HL-60/S4 treated with retinoic acid at 250 ng/mL for 4 days and 3 days (cell line): ENCODE data around the gene NFIX.

Source experiments
- in situ Hi-C: fragments of 300-500 bp; cut with MboI; formaldehyde crosslinking; loops from 2 replicates; pipeline ENCODE4 v1.7.0; 2022; ENCODE audit warnings: low sequenced_read_pairs

NFIX gene

DNA sequence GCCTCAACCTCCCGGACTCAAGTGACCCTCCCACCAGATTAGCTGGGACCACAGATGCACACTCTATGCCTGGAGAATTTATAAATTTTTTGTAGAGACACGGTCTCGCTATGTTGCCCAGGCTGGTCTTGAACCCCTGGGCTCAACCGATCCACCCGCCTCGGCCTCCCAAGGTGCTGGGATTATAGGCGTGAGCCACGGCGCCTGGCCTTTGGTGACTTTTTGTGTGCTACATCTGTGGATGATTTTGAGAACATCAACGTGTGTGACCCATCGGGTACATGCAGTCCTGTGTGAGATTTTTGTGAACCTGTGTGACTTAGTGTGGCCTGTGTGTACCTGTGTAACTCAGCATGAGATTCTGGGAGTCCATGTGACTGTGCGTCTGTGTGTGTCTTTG lies 8.5 kb upstream of the NFIX start:
- in situ Hi-C loops, result no loop called here

DNA sequence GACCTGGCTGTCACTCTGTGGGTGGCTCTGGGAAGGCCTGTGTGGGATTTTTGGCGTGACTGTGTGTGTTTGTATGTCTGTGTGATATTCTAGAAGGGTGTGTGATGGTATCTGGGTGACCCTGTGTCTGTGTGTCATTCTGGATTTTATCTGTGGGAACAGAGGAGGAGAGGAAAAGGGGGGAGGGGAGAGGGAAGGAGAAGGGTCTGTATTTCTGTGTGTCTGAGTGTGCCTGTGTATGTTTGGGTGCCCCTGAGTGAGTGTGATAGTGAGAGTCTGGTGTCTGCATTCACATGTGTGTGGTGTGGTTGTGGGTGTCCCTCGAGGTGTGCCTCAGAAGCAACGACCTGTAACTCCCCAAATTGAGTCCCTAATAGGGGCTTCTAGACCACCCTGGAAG lies 8.1 kb upstream of the NFIX start:
- in situ Hi-C loops, result no loop called here

DNA sequence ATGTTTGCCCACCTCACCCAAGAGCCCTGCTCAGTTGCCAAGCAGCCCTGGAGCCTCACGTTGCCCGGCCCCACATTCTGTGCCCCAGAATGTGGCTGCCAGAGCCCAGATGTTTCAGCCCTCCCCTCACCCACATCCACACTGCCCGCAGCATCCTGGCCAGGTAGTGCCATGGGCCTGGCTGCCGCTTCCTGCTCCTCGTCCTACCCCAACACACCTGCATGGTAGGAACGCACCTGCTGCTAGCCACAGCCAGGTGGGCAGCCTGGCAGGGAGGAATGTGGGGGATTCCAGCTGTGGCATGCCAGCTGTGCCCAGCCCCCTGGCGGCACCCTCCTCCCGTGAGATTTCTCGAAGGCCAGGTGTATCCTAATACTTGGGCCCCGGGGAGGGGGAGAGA lies 7.5 kb upstream of the NFIX start:
- in situ Hi-C loops, result no loop called here

DNA sequence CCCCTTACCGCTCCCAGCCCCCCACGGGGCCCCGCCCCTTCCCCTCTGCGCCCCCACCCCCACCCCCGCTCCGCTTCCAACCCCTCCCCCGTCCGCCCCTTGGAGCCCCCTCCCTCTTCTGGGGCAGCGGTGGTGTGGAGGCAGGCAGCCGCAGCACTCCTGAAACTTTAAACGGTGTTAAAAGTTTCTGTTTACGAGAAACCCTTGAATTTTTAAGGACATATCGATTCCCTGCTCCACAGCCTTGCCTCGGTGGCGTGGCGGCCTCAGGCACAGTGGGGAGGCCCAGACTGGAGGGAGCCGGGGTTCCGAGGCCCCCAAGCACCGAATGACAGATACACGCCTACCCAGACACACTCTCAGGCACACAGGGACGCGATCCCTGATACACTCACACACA lies 4.8 kb upstream of the NFIX start:
- in situ Hi-C loops, result no loop called here

DNA sequence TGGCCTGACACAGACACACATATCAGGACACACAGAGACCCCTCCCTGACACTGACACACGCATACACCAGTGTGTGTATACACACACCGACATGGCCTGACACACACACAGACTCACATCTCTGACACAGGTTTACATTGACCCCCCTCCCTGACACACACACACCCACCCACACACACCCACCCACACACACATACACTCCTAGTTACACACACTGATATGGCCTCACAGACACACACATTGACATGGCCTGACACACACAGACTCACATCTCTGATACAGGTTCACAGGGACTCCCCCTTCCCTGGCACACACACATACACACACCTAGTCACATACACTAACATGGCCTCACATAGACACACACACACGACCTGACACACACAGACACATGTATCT lies 4.4 kb upstream of the NFIX start:
- in situ Hi-C loops, result no loop called here

DNA sequence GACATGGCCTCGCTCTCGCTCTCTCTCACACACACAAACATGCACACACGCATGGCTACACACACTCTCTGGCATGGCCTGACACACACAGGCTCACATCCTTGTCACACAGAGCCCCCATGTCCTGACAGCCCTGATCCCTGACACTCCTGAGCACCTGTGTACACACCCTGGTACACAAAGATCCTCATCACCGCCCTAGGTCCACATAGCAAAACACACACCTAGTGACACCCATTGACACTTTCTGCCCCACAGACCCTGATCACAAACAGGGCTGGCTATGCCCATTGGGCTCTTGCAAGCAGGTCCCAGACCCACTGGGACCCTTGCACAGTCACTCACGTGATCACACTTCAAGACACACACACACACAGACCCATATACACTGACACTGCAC lies 4.0 kb upstream of the NFIX start:
- in situ Hi-C loops, result no loop called here

DNA sequence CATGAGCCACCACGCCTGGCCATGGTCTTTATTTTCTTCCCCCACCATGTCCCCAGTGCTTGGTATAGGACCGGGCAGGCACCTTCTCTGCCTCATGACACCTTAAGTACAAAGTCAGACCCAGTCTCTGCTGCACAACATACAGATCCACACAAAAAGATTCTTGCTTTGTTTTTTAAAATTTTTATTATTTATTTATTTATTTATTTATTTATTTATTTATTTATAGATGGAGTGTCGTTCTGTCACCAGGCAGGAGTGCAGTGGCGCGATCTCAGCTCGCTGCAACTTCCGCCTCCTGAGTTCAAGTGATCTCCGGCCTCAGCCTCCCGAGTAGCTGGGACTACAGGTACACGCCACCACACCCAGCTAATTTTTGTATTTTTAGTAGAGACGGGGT lies 2.5 kb upstream of the NFIX start:
- in situ Hi-C loops, result no loop called here

DNA sequence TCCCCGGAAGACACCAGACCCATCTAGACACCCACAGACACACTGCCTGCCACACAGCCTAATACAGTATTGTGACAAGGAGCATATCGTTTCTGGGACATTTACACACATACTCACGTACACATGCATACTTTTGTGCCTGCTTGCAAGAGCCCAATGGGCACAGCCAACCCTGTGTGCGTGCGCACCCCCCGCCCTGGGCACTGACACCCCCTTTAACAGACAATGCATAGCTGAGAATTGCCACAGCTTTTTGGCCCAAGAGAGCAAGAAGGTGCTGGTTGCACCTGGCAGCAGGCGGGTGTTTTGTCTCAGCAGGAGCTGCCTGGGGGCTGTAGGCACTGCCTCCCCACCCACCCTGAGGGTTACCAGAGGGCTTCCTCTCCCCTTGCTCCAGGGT lies 1.7 kb upstream of the NFIX start:
- in situ Hi-C loops, result no loop called here

DNA sequence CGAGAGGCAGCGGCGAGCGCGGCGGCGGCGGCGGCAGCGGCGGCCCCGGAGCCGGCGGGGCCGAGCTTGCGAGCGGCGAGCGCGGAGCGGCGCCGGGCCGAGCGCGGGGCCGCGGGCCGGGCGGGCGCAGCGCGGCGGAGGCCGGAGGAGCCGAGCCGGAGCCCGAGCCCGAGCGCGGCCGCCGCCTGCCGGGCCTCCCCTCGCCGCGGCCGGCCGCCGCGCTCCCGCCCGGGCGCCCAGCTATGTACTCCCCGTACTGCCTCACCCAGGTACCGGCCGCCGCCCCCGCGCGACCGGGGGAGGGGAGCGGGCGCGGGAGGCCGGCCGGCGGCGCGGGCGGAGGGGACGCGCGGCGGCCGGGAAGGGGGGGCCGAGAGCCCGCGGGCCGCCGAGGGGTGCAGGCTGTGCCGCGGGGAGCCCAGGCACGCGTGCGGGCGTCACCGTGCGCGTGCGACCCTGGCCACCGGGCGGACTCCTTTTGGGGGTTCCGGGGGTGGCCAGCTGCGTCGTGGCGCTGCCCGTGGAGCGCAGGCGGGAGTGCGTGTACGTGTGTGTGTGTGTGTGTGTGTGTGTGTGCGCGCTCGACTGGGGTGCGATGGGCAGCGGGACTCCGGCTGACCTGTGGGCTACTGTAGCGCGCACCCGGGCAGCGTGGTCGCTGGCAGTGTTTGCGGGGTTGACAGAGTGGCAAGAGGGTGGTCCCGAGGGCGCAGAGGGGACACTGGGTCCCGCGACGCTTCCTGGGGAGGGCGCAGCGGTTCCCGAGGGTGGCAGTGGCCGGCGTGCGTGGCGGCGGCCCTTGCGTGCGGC lies 526 bp downstream of the NFIX start:
- in situ Hi-C loops, result no loop called here

DNA sequence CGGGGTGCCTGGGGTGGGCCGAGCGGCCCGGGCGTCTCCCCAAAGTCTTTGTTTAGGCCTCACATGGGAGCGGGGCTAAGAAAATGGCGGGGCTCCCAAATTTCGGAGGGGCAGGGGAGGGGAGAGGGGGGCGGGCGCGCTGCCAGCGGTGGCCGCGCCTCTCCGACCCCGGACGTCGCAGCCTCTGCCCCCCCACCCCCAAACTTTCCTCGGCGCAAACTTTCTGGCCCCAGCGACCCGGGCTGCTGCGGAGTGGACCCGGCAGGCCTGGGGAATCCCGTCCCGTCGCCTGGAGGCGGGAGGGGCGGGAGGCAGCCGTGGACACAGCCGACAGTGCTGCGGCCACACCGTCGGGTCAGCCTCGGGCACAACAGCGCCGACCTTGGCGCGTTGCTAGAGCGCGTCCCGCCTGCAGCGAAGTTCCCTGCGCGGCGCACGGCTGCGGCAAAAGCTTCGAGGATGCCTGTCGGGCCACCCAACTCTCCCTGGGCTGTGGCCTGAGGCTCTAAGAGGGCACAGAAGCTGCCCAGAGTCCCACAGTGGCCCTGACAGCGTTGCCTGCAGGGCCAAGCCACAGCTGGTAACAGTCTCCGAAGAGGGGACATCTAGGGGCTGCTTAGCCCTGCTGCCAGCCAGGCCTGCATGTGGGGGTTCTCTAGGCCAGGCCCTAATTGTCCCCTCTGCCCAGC lies 1.3 kb downstream of the NFIX start:
- in situ Hi-C loops, result no loop called here

DNA sequence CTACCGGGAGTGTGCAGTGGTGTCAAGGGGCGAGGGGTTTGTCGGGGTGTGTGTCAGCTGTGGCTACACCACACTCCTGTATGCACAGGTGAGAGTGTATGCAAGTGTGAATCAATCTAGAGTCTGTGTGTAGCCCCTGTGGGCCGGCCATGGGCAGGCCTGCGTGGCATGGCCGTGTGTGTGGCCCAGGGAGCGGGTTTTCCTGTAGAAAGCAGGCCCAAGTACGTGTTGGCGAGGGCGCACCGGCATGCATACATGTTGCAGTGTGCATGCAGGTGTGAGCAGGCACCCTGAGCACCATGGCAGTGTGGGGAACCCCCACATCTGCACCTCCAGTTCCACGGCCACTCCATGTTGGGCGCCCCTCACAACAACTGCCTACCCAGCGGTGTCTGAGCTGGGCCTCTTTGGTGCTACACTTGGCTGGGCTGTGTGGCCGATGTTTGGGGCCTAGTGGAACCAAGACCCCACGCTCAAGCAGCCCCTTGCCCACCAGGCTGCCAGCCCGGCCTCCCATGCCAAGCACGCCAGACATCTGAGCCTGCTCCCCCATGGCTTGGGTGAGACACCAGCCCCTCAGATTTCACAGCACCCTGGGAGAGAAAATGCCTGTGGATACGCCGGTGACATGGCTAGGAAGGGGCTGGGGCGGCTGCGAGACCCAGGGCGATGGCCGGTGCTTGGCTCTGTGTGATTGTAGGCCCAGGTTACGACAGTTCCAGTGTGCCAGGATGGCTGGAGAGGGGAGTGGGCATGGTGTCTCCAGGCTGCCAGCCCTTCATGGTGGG lies 2.1 kb downstream of the NFIX start:
- in situ Hi-C loops, result no loop called here

DNA sequence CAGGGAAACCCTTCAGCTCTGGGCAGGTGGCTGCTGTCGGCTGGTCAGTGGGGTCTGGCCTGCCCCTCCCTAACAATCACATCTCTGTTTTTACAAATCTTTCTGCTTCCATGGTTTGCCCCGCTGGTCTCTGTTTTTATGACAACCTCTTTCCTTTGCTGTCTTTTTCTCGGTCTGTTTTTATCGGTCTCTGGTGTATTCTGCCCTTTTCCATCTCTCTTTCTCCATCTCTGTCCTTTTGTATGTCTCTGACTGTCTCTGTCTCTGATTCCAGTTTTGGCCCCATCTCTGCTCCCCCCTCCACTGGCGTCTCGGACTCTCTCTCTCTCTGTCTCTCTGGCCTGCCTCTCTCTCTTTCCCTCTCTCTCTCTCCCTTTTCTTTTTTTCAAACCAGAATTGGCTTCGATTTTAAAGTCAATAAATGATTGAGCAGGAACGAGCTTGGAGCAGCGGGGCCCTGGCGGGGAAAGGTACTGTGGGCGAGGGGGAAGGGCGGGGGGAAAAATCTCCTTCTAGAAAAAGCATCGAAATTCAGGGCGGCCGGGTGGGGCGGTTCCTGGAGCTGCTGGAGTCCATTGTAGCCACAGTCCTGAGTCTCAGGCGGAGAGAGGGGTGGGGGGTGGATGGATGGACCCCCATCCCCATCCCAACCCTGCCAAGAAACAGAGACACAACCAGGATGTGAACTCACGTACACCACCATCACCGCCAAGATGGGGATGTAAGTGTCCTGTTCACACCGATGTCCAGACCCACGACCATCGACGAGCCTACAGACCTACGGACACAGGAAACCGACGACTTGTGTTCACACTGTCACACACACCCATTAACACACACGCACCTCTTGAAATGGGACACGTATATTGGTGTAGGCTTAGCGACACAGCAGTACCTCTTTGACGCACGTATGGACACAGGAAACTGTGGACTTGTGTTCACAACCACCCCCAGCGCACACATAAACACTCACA lies 3.0 kb downstream of the NFIX start:
- in situ Hi-C loops, result no loop called here

DNA sequence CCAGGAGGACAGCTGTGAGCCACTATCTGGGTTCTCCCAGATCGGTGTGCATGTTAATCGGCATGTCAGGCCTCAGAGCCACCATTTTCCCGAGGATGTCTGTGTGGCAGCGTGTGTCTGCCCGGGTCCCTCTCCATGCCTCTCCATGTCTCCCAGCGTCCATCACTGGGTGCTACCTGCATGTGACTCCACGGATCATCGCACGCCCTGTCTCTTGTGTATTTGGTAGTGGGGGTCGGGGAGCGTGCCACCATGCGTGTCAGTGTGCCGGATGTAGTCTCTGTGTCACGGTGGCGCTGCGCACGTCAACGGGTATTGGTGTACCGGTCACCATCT lies 5.9 kb downstream of the NFIX start:
- in situ Hi-C loops, result no loop called here

DNA sequence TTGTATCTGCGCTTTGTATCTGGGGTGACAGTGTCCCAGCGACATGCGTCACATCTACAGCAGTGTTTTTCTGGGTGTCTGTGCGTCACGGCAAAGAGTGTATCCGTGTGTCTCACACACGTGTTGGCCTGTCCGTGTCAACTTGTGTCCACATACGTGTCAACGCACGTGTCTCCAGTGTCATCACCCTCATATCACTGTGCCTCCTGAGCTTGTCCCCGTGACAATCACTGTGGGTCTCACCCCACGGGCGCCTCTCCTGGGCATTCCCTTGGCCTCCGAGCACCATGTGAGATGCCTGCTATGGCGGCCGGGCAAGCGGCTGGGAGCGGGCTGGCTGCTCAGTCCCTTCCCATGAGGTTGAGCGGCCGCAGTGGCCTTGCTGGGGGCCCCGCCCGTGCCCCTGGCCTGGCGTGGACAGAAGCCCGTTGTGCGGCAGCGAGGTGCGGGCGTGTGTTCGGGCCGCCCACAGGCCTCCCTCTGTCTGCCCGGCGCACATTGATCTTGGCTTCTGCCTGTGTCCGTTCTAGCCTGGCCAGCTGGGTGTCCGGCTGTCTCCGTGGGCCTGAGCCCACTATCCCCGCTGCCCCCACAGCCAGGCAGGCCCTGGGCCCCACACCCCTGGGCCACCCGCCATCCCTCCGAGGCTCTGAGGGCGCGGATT lies 6.4 kb downstream of the NFIX start:
- in situ Hi-C loops, result no loop called here

DNA sequence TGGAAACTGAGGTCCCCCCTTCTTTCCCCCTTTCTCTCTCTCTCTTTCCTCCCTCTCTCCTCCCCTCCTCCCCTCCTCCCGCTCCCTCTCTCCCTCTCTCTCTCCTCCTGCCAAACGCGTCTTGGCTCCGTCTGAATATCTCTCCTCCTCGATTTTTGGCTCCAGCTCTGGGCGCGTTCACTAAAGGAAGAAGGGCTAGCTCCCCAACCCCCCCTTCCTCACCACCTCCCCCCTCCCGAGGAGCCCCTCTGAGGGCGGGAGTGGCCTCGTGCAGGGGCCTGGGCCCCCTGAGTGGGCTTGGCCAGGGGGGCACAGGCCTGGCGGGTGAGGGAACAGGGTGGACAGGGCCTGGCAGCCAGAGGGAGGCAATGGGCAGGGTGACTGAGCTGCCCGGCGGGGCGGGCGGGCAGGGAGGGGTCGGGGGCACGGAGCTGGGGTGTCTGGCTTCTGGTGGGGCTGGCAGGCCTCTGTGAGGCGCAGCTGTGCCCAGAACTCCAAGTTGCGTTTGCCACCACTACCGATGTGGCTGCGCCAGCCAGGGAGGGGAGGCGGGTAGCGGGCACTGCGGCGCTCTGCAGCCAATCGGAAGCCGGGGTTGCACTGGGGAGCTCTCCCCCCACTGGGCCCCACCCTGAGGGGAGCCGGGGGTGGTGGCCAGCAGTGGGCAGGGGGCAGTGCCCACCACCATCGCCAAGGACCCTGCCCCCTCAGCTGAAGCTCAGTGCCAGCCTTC lies 7.1 kb downstream of the NFIX start:
- in situ Hi-C loops, result no loop called here

DNA sequence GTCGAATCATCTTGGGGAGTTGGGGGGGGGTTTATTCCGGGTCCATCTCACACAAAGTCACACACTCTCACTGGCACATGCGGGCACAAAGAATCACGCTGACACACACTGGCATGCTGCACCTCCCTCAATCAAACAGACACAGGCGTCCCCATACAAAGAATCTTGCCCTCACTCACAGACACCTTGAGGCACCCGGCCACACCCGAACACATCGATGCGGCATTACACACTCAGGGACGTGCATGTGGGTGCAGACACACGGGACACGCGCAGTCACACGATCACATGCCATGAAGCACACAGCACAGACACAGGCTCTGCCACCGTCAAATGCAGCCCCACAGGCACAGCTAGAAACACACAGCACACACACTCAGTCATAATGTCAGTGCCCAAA lies 7.8 kb downstream of the NFIX start:
- in situ Hi-C loops, result no loop called here

DNA sequence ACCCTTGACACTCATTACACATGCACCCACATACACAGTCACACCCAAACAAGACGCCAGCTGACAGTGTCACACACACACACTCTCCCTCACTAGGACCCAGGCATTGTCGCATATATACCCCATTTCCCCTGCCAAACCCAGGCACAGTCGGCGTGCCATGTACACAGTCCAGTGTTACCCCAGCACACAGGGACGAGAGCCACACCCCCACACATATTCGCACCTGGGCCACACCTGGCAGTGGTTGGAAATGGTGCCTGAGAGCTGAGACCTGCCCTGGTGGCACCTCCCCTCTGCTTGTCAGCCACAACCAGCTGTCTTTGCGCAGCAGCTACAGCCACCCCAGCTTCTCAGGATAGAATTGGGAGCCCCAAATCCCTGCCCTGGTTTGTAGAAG lies 9.0 kb downstream of the NFIX start:
- in situ Hi-C loops, result no loop called here

DNA sequence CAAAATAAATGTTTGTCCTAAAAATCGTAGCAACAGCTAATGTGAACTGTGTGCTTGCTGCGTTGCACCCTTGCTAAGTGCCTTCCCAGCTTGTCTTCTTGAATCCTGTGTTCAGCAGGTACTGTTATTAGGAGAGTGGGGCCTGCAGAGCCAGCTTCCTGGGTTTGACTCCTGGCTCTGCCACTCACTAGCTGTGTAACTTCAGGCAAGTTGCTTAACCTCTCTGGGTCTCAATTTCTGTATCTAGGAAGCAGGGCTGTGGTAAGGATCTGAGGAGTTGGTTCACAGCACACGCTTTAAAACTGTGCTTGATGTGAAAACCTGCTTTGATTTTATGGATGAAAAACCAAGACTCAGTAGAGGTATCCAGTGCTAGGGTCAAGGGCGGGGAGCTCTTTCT lies 10.0 kb downstream of the NFIX start:
- in situ Hi-C loops, result no loop called here

DNA sequence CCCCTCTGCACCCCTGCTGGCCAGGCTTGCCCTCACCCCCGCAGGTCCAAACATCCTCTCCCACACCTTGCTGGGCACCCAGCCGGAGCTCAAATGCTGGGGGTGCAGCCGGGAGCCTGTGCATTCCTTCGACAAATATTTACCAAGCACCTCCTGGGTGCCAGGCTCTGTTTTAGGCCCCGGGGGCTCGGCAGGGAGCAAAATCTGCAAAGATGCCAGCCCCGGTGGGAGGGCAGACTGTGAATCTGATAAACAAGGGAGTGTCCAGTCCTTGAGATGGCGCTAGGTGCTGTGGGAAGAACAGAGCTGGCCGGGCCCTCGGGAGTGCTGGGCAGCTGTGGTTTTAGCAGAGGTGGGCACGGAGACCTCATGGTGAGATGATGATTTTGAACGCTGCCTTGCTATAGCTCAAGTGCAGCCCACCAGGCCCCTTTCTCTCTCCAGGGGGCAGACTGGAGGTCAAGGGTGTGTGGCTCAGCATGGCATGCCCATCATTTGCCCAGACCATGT lies 10.6 kb downstream of the NFIX start:
- in situ Hi-C loops, result no loop called here
